ENCODE results near the gene ZNF80.

- TF ChIP-seq GATA3 (IDR thresholded peaks at IDR 0.05; ENCODE audit: low read depth, low read length), result no peak
- TF ChIP-seq GATA2 (IDR thresholded peaks at IDR 0.05; ENCODE audit: low read depth, low read length), result no peak
Observed at GRCh38 chr3:114205541-114205940, 31.8 kb downstream of the ZNF80 start.
